Measurements from ENCODE around the gene SLC25A3. TPM values are rescaled to one million over a fixed set of nuclear protein-coding genes. Genes with fewer than 3 reads are reported as not detected.

Gene SLC25A3
- total RNA-seq, 1 donor from 2014 or later, result 508 TPM

GRCh38 chr12:98610596-98610995, 17.1 kb downstream of the SLC25A3 start:
- H3K9me3 Mint-ChIP-seq, result no peaks in the 10 kb centered on the region
- ATAC-seq (ENCODE audit: low read depth) (no peak), DNase-seq (no peak)
- no peak overlapping the region for H3K4me3 Mint-ChIP-seq
- ChIA-PET CTCF (interaction anchor here (1.4 kb wide), 1 partner anchor 44 kb away, joined by 4 read pairs; no protein-coding TSS in a partner anchor), POLR2A (interaction anchor here (4.6 kb wide), 1 partner anchor 16 kb away, joined by 54 read pairs; the partner anchor contains the start of gene SLC25A3)
- intact Hi-C loops (cut with micrococcal nuclease), result no loop called here
- H3K4me1 Mint-ChIP-seq, result peaks cover 27% of the 10 kb centered on the region
- H3K27me3 Mint-ChIP-seq, result no peaks in the 10 kb centered on the region
- no peak for TF ChIP-seq CTCF (IDR thresholded peaks at IDR 0.05)
- no peaks in the 10 kb centered on the region for H3K36me3 Mint-ChIP-seq (ENCODE audit: low read depth)
- H3K27ac Mint-ChIP-seq, result no peak overlapping the region

DNA sequence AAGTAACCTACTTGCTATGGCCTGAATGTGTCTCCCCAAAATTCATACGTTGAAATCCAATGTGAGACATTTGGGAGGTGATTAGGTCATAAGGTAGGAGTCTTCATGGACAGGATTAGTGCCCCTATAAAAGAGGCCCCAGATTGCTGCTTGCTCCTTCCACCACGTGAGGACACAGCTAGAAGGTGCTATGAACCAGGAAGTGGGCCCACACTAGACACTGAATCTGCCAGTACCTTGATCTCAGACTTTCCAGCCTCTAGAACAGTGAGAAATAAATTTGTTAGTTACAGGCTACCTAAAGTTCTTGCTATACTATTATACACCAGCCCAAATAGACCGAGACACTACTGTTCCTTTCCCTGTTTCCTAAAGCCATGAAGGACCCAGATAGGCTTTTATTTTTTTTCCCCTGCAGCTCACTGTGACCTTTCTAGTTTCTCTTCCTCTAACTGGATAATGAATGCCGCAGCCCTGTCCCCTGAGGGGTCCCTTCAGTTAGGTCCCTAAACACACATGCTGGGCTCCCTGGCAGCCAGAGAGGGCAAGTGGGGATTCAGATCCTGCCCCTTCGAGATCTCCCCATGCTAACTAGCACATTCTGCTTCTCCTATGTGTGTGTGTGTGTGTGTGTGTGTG, 19.3 kb downstream of the SLC25A3 start:
- intact Hi-C loops (cut with micrococcal nuclease), result loop anchor here (1.0 kb wide), 2 partner anchors 20 to 31 kb away; partner anchors contain the start of genes IKBIP and SLC25A3
- H3K9me3 Mint-ChIP-seq, result no peaks in the 10 kb centered on the region
- no peaks in the 10 kb centered on the region for H3K27me3 Mint-ChIP-seq
- H3K4me1 Mint-ChIP-seq, result peaks cover 19% of the 10 kb centered on the region
- peak overlapping the region; percentile 96 for H3K27ac Mint-ChIP-seq
- no peak for TF ChIP-seq CTCF (IDR thresholded peaks at IDR 0.05)
- H3K4me3 Mint-ChIP-seq, result peak overlapping the region; percentile 59
- CTCF ChIA-PET, result interaction anchor here (1.0 to 2.2 kb wide), 3 partner anchors 17 to 41 kb away, joined by 3 to 6 read pairs (median 6); no protein-coding TSS in a partner anchor
- peak; percentile 95 for ATAC-seq (ENCODE audit: low read depth)
- no peaks in the 10 kb centered on the region for H3K36me3 Mint-ChIP-seq (ENCODE audit: low read depth)
- peak; percentile 40 for DNase-seq
- POLR2A ChIA-PET, result interaction anchor here (0.6 to 4.6 kb wide), 10 partner anchors 9 to 109 kb away, joined by 3 to 54 read pairs (median 4); partner anchors contain the start of genes IKBIP and SLC25A3

DNA sequence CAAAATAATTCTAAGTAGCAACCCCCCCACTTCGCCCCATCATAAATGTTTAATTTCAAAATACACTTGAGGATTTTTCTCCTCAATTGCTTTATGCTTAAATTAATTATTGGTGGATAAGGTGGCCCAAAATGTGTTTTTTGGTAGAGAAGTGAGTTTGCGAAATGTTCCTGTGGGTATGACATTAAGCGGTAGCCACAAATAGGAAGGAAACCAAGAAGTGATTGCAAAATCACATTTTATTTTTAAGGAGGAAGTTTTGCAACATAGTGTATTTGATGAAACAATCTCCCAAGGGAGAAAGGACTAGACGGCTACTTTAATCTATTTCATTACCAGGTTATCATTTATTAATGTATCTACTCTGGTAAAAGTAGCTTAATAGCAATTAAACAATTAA, 25.5 kb downstream of the SLC25A3 start:
- no peak for ATAC-seq (ENCODE audit: low read depth)
- Mint-ChIP-seq H3K36me3 (ENCODE audit: low read depth) (no peaks in the 10 kb centered on the region), H3K9me3 (no peaks in the 10 kb centered on the region), H3K27me3 (no peaks in the 10 kb centered on the region), H3K4me1 (peaks cover 10% of the 10 kb centered on the region), H3K4me3 (no peak overlapping the region), H3K27ac (no peak overlapping the region)
- no peak for DNase-seq
- TF ChIP-seq CTCF (IDR thresholded peaks at IDR 0.05), result no peak
- POLR2A ChIA-PET, result interaction anchor here (0.7 to 1.7 kb wide), 2 partner anchors 25 kb away, joined by 3 to 5 read pairs; partner anchors contain the start of genes IKBIP and SLC25A3
- CTCF ChIA-PET, result interaction anchor here (1.3 kb wide), 1 partner anchor 35 kb away, joined by 4 read pairs; no protein-coding TSS in a partner anchor
- intact Hi-C loops (cut with micrococcal nuclease), result no loop called here

DNA sequence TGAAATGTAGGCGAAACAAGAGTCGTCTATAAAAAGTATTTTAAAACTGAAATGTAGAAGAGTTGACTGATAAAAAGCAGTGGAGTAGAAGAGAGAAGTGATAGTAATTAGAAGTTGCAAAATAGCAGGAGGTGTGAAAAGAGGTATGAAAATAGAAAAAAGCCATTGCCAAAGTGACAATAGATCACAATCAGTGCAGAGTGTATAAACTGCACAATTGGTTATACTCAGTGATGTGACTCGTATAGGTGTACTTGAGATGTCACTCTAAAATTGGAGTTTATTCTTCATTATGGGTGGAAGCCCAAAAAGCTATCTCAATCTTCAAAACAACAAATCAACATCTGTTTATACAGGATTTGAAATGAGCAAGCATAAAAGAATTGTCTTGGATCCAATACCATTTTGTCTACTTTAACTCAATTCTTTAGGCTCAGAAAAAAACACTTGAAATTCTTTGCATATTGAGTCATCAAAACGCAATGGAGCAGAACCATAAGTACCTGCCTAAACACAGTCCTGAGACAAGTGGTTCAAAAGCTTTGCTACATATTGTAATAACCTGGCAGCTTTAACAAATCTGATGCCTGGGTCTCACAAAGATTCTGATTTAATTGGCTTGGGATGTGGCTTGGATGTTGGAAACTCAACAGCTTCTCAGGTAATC, 42.3 kb downstream of the SLC25A3 start:
- peak overlapping the region; percentile 25 for H3K27ac Mint-ChIP-seq

More for the DNA sequence above, 42.3 kb downstream of the SLC25A3 start:
- peaks cover 18% of the 10 kb centered on the region for H3K4me1 Mint-ChIP-seq
- CTCF ChIA-PET, result no interaction called here
- POLR2A ChIA-PET, result interaction anchor here (0.6 to 1.6 kb wide), 6 partner anchors 9 to 42 kb away, joined by 3 to 14 read pairs (median 4); partner anchors contain the start of genes APAF1, IKBIP and SLC25A3
- no peak for DNase-seq
- peaks cover 15% of the 10 kb centered on the region for H3K36me3 Mint-ChIP-seq (ENCODE audit: low read depth)
- TF ChIP-seq CTCF (IDR thresholded peaks at IDR 0.05), result no peak
- ATAC-seq (ENCODE audit: low read depth), result peak; percentile 87
- no peaks in the 10 kb centered on the region for H3K9me3 Mint-ChIP-seq
- intact Hi-C loops (cut with micrococcal nuclease), result loop anchor here (1.0 kb wide), 1 partner anchor 9 kb away; the partner anchor contains the start of gene IKBIP
- H3K27me3 Mint-ChIP-seq, result no peaks in the 10 kb centered on the region
- no peak overlapping the region for H3K4me3 Mint-ChIP-seq

Measured in activated B cell treated with CpG ODN at 0.5 μM for 24 hours (primary cell).